HepG2 (cell line): Measurements from ENCODE around the gene IRF2BPL. TPM values are rescaled to one million over a fixed set of nuclear protein-coding genes. Genes with fewer than 3 reads are reported as not detected.

Source experiments
- AGO1 ChIP-seq: fragments of 200-400 bp; formaldehyde crosslinking; IDR thresholded peaks from 2 replicates; pipeline ENCODE4 v1.6.1; 2017; ENCODE audit warnings: mild to moderate bottlenecking, low read depth, low read length, moderate library complexity; ENCODE audit not compliant: poor library complexity, severe bottlenecking
- FOXA3 ChIP-seq: IDR thresholded peaks from 2 replicates; pipeline ENCODE4 v1.6.1; 2016; ENCODE audit warnings: missing genetic modification reagents, missing compliant biosample characterization
- KAT8 ChIP-seq: IDR thresholded peaks from 2 replicates; pipeline ENCODE4 v1.6.1; 2016; ENCODE audit warnings: missing genetic modification reagents, missing compliant biosample characterization
- MEIS2 ChIP-seq: sonication (generic); formaldehyde crosslinking; IDR thresholded peaks from 2 replicates; pipeline ENCODE4 v1.9.0; 2021; ENCODE audit warnings: mild to moderate bottlenecking, missing genetic modification reagents
- PHB2 ChIP-seq: fragments of 450-650 bp; IDR thresholded peaks from 2 replicates; pipeline ENCODE4 v1.6.1; 2018; ENCODE audit not compliant: partially characterized antibody
- POLR2A ChIP-seq, 2 experiments: IDR thresholded peaks; 2 replicates each; pipeline ENCODE4 v1.6.1; 2011; ENCODE audit warnings: low read depth in 2 of 2, low read length in 2 of 2, mild to moderate bottlenecking in 1 of 2, moderate library complexity in 1 of 2; ENCODE audit not compliant: insufficient read depth in 1 of 2
- SAP130 ChIP-seq: IDR thresholded peaks from 2 replicates; pipeline ENCODE4 v1.6.1; 2016; ENCODE audit warnings: low read depth
- ZEB1 ChIP-seq: IDR thresholded peaks from 2 replicates; pipeline ENCODE4 v1.6.1; 2012; ENCODE audit warnings: mild to moderate bottlenecking, low read depth, inconsistent platforms; ENCODE audit not compliant: insufficient replicate concordance
- ZNF530 ChIP-seq: sonication (generic); formaldehyde crosslinking; IDR thresholded peaks from 2 replicates; pipeline ENCODE4 v1.5.0; 2020; ENCODE audit warnings: low read depth, mild to moderate bottlenecking, missing genetic modification reagents
- ZNF709 ChIP-seq: sonication (generic); formaldehyde crosslinking; IDR thresholded peaks from 2 replicates; pipeline ENCODE4 v1.5.0; 2020; ENCODE audit warnings: mild to moderate bottlenecking, missing genetic modification reagents
- ZNF747 ChIP-seq: sonication (generic); formaldehyde crosslinking; IDR thresholded peaks from 2 replicates; pipeline ENCODE4 v1.8.1; 2023; ENCODE audit warnings: missing genetic modification reagents, mild to moderate bottlenecking, borderline replicate concordance
- ZNF780A ChIP-seq: sonication (generic); formaldehyde crosslinking; IDR thresholded peaks from 2 replicates; pipeline ENCODE4 v1.8.0; 2022; ENCODE audit warnings: mild to moderate bottlenecking, missing genetic modification reagents, moderate library complexity
- ZNF792 ChIP-seq: IDR thresholded peaks from 2 replicates; pipeline ENCODE4 v1.6.1; 2016
- polyA plus RNA-seq, 8 experiments: library from polyadenylated mRNA; depleted of rRNA in 3 of 8; stranded (reverse) in 7 of 8; unstranded in 1 of 8; fragments of >200 nt; fragmentation: Illumina TruSeq in 4 of 8; extraction: Trizol in 4 of 8; gene quantifications; 2 replicates each; pipeline versions ENCODE4 v1.2.1 to v1.2.3, GENCODE V29; 2011 to 2016; ENCODE audit warnings: low read depth in 4 of 8, missing spikeins in 1 of 8, mixed read lengths in 1 of 8; ENCODE audit not compliant: insufficient read depth in 1 of 8
- total RNA-seq, 5 experiments: library from RNA; depleted of rRNA; stranded (reverse); fragments of >200 nt; fragmentation: Illumina TruSeq; extraction: Trizol; gene quantifications; 2 replicates each; pipeline ENCODE4 v1.2.3, GENCODE V29; 2016; ENCODE audit warnings: low read depth in 1 of 5
- TF ChIP-seq, protein P1 (sequence below): sonication (generic); formaldehyde crosslinking; IDR thresholded peaks from 2 replicates; pipeline ENCODE4 v1.5.1; 2020; ENCODE audit warnings: missing genetic modification reagents, mild to moderate bottlenecking, borderline replicate concordance
- TF ChIP-seq, protein P2 (sequence below): sonication (generic); formaldehyde crosslinking; IDR thresholded peaks from 2 replicates; pipeline ENCODE4 v1.4.0; 2020; ENCODE audit warnings: missing genetic modification reagents, borderline replicate concordance
- TF ChIP-seq, protein P3 (sequence below): sonication (generic); formaldehyde crosslinking; IDR thresholded peaks from 2 replicates; pipeline ENCODE4 v1.4.0; 2020; ENCODE audit warnings: missing genetic modification reagents, mild to moderate bottlenecking, borderline replicate concordance
- TF ChIP-seq, protein P4 (sequence below): IDR thresholded peaks from 2 replicates; pipeline ENCODE4 v1.6.1; 2016; ENCODE audit warnings: low read depth, missing genetic modification reagents, missing compliant biosample characterization

IRF2BPL gene
- total and polyA plus RNA-seq, 2 of the 13 experiments (the other 11 are each of a cell fraction or from before 2014, with no cell fraction given): 6.6 to 8.4 TPM

- TF ChIP-seq, protein P1, sequence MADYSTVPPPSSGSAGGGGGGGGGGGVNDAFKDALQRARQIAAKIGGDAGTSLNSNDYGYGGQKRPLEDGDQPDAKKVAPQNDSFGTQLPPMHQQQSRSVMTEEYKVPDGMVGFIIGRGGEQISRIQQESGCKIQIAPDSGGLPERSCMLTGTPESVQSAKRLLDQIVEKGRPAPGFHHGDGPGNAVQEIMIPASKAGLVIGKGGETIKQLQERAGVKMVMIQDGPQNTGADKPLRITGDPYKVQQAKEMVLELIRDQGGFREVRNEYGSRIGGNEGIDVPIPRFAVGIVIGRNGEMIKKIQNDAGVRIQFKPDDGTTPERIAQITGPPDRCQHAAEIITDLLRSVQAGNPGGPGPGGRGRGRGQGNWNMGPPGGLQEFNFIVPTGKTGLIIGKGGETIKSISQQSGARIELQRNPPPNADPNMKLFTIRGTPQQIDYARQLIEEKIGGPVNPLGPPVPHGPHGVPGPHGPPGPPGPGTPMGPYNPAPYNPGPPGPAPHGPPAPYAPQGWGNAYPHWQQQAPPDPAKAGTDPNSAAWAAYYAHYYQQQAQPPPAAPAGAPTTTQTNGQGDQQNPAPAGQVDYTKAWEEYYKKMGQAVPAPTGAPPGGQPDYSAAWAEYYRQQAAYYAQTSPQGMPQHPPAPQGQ (CRISPR knock-in tag): no peak
- TF ChIP-seq, protein P2, sequence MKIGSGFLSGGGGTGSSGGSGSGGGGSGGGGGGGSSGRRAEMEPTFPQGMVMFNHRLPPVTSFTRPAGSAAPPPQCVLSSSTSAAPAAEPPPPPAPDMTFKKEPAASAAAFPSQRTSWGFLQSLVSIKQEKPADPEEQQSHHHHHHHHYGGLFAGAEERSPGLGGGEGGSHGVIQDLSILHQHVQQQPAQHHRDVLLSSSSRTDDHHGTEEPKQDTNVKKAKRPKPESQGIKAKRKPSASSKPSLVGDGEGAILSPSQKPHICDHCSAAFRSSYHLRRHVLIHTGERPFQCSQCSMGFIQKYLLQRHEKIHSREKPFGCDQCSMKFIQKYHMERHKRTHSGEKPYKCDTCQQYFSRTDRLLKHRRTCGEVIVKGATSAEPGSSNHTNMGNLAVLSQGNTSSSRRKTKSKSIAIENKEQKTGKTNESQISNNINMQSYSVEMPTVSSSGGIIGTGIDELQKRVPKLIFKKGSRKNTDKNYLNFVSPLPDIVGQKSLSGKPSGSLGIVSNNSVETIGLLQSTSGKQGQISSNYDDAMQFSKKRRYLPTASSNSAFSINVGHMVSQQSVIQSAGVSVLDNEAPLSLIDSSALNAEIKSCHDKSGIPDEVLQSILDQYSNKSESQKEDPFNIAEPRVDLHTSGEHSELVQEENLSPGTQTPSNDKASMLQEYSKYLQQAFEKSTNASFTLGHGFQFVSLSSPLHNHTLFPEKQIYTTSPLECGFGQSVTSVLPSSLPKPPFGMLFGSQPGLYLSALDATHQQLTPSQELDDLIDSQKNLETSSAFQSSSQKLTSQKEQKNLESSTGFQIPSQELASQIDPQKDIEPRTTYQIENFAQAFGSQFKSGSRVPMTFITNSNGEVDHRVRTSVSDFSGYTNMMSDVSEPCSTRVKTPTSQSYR (CRISPR knock-in tag): peak; percentile 17; the same call in 1 of the 2 replicates
- TF ChIP-seq SAP130 (CRISPR knock-in tag) (peak; percentile 33; the same call in 1 of the 2 replicates), ZNF530 (CRISPR knock-in tag) (no peak), PHB2 (no peak), ZNF780A (CRISPR knock-in tag) (no peak), MEIS2 (CRISPR knock-in tag) (no peak), ZNF792 (CRISPR knock-in tag) (no peak), POLR2A (IDR thresholded peaks at IDR 0.05; ENCODE audit: insufficient read depth in 1 of 2, low read depth in 2 of 2, low read length in 2 of 2) (no peak), KAT8 (no peak), ZEB1 (no peak), ZNF747 (CRISPR knock-in tag) (no peak), FOXA3 (0 out of 2 replicates have a peak, but pooled peaks have one; percentile 16), AGO1 (no peak), ZNF709 (CRISPR knock-in tag) (no peak)
- TF ChIP-seq, protein P3, sequence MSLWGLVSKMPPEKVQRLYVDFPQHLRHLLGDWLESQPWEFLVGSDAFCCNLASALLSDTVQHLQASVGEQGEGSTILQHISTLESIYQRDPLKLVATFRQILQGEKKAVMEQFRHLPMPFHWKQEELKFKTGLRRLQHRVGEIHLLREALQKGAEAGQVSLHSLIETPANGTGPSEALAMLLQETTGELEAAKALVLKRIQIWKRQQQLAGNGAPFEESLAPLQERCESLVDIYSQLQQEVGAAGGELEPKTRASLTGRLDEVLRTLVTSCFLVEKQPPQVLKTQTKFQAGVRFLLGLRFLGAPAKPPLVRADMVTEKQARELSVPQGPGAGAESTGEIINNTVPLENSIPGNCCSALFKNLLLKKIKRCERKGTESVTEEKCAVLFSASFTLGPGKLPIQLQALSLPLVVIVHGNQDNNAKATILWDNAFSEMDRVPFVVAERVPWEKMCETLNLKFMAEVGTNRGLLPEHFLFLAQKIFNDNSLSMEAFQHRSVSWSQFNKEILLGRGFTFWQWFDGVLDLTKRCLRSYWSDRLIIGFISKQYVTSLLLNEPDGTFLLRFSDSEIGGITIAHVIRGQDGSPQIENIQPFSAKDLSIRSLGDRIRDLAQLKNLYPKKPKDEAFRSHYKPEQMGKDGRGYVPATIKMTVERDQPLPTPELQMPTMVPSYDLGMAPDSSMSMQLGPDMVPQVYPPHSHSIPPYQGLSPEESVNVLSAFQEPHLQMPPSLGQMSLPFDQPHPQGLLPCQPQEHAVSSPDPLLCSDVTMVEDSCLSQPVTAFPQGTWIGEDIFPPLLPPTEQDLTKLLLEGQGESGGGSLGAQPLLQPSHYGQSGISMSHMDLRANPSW: no peak
- TF ChIP-seq, protein P4, sequence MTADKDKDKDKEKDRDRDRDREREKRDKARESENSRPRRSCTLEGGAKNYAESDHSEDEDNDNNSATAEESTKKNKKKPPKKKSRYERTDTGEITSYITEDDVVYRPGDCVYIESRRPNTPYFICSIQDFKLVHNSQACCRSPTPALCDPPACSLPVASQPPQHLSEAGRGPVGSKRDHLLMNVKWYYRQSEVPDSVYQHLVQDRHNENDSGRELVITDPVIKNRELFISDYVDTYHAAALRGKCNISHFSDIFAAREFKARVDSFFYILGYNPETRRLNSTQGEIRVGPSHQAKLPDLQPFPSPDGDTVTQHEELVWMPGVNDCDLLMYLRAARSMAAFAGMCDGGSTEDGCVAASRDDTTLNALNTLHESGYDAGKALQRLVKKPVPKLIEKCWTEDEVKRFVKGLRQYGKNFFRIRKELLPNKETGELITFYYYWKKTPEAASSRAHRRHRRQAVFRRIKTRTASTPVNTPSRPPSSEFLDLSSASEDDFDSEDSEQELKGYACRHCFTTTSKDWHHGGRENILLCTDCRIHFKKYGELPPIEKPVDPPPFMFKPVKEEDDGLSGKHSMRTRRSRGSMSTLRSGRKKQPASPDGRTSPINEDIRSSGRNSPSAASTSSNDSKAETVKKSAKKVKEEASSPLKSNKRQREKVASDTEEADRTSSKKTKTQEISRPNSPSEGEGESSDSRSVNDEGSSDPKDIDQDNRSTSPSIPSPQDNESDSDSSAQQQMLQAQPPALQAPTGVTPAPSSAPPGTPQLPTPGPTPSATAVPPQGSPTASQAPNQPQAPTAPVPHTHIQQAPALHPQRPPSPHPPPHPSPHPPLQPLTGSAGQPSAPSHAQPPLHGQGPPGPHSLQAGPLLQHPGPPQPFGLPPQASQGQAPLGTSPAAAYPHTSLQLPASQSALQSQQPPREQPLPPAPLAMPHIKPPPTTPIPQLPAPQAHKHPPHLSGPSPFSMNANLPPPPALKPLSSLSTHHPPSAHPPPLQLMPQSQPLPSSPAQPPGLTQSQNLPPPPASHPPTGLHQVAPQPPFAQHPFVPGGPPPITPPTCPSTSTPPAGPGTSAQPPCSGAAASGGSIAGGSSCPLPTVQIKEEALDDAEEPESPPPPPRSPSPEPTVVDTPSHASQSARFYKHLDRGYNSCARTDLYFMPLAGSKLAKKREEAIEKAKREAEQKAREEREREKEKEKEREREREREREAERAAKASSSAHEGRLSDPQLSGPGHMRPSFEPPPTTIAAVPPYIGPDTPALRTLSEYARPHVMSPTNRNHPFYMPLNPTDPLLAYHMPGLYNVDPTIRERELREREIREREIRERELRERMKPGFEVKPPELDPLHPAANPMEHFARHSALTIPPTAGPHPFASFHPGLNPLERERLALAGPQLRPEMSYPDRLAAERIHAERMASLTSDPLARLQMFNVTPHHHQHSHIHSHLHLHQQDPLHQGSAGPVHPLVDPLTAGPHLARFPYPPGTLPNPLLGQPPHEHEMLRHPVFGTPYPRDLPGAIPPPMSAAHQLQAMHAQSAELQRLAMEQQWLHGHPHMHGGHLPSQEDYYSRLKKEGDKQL (CRISPR knock-in tag): no peak
Measured at GRCh38 chr14:77014004-77014604, 14.4 kb downstream of the IRF2BPL start (continued).
